GM18868 (cell line): ENCODE results near the gene BTG4.

Source experiments
- ATAC-seq: cut with Tn5 transposase; IDR thresholded peaks from one replicate; pipeline ENCODE4 v1.9.1; 2021; ENCODE audit warnings: mild to moderate bottlenecking, moderate library complexity; ENCODE audit not compliant: unreplicated experiment

BTG4 gene

DNA sequence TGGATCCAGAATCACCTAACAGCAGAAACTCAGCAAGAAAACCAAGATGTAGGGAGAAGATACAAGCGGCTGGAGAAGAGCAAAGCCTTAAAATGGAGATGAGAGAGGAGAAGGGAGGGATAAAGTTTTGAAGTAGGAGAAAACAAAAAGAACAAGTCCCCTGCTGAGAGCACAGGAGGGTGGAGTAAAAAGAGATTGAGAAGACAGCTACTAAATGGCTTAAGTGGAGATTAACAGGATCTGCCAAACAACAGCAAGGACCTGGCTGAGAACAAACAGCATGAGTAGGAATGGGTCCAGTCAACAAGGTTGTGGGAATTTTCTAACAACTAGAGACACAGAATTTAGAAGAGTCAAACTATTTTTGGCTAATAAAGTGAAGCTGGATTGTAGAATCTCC lies 18.1 kb downstream of the BTG4 start:
- no peak for ATAC-seq

DNA sequence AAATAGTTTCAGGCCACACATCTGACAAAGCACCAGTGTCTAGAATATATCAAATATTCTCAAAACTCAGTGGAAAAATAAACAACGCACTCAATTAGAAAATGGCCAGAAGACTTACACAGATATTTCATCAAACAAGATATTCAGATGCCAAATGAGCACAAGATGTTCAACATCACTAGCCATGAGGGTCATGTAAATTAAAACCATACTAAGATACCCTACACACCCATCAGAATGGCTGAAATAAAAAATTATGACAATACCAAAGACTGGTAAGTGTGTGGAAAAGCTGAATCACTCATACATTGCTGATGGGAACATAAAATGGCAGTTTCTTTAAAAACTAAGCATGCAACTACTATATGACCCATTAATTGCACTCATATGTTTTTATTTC lies 21.7 kb downstream of the BTG4 start:
- no peak for ATAC-seq

GRCh38 chr11:111483431-111483830 lies 28.8 kb downstream of the BTG4 start:
- no peak for ATAC-seq

DNA sequence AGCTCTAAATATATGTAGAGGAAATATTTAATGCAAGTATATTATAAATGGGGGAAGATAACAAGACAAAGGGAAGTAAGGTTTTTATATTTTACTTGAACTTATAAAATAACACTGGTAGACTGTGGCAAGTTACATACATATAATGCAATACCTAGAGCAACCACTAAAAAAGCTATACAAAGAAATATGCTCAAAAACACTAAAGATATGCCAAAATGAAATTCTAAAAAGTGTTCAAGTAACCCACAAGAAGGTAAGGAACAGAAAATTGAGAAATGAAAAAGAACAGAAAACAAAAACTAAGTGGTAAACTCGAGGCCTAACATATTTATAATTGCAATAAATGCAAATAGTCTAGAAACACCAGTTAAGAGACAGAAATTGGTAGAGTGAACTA lies 32.5 kb downstream of the BTG4 start:
- ATAC-seq = no peak

DNA sequence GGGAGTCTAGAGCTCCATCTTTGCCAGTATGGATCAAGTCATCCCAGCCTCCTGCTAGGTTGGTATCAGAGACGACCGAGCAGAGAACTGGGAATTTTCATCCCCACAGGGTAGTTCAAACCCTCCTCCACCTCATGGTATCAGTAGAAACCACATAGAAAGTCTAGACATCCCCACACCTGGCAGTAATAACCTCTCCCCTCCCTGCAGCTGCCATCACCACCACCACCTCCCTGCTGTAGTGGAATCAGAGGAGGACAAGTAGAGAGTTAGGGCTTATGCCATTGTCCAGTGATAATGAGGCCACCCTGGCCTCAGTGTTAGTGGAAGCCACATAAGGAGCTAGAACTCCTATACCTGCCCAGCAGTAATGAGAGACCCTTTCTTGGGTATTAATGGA lies 34.3 kb downstream of the BTG4 start:
- no peak for ATAC-seq

- no peak for ATAC-seq
Measured at GRCh38 chr11:111476956-111477355, 35.2 kb downstream of the BTG4 start.

DNA sequence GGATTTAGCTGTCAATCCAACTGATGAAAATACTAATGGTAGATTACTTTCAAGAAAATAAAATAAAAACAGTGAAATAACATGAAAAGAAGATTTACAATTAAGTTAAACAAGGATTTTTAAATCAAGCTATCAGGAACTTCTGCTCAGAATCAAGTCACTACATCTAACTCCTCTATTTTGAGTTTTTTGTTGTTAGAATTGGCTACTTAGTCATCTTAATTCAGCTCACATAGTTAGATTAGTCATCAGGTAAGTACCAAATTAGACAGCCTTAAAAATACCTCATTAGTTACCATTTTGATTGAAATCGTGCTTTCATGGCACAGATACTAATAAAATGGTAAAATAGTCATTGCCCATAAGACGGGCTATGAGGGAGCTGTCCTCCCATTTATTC lies 35.8 kb downstream of the BTG4 start:
- no peak for ATAC-seq

DNA sequence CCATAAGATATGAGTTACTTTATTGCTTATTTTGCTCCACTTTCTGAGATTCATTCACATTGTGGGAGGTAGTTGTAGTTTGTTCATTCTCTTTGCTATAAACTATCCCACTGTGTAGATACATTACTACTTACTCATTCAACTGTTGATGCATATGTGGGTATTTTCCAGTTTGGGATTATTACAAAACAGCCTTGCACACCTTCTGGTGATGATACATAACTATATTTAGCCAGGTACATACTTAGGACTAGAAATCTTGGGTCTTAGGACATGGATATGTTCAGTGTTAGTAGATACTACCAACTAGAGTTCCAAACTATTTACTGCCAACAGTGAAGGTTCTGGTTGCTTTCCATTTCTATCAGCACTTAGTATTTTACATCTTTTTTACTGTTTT lies 37.8 kb downstream of the BTG4 start:
- ATAC-seq = no peak

DNA sequence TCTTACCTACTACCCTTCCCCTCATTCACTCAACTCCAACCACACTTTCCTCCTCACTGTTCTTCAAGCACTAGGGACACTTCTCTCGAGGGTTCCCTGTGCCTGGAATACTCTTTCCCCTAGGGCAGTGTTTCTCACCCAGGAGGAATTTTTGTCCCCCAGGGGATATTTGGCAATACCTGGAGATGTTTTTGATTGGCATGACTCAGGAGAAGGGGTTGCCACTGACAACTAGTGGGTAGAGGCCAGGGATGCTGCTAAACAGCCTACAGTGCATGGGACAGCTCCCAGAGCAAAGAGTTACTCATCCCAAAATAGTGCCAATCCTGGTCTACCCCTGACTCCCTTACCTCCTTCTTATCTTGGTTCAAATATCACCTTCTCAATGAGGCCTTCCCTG lies 40.0 kb downstream of the BTG4 start:
- no peak for ATAC-seq

DNA sequence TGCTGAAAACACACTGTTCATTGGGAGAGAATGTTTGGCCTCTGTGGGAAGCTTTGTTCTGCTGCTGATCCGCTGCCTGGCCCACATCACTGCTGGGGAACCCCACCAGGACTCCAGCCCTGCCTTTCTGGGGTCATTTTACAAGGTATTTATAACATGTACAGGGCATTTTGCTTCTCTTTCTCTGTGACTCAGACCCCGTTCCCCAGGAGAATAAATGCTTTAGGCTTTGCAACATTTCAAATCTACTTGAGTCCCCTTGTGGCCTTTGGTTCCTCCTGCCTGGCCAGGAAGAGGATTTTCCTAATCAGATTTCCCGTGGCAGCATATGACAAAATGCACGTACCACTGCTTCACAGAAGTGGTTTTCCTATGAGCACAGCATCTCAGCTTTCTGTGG lies 43.0 kb downstream of the BTG4 start:
- ATAC-seq = no peak

DNA sequence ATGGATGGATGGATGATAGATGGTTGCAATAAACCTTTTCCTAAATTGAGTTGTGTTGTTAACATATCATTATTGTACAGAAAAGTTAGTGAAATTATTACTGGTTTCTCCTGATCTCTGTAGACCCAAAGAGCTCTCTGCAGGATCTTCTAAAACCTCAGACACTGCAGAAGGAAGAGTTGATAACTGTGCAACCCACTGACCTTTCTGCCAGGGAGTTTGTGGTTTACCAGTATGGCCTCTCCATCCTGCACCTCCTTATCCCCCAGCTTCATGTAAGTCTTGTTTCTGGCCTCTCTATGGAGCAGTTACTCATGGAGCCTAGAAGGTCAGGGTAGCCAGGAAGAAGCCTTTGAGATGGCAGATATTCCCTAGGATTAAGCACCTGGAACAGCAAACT lies 45.6 kb downstream of the BTG4 start:
- no peak for ATAC-seq

- ATAC-seq = no peak
Measured at GRCh38 chr11:111465400-111465799, 46.8 kb downstream of the BTG4 start.

DNA sequence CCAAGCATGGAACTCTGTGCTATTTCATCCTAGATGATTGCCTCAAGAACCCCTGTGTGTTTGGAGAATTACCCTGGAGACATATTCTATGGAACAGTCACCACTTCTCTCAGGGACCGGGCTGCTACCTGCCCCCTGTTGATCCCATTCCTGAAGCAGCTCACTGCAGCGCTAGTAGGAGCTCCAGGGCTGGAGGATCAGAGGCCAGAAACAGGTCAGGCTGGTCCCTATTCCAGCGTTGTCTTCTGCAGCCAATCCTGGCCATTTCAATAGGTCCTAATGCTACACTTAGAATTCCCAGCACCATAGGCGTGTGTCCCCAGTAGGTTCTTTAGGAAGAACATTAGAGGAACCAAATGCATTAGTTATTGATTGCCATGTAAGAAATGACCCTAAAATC lies 48.9 kb downstream of the BTG4 start:
- no peak for ATAC-seq

DNA sequence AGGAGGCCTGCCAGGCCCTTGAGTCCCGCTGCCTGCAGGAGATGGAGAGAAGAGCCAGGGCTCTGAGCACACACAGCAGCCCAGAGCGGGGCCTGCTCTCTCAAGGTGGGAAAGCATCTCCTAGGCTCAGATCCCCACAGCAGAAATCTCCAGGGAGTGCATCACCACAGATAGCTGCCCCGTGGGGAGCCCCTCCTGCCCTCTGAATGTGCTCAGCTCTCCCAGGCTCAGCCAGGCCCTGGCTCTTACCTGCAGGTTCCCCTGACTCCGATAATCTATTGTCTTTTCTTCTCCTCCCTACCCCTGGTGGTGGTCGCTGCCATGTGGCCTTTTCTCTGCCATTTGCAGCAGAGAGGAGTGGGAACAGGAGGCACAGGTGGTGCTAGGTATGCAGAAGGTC lies 49.9 kb downstream of the BTG4 start:
- ATAC-seq = no peak

- no peak for ATAC-seq
Measured at GRCh38 chr11:111461460-111462235, 50.5 kb downstream of the BTG4 start.

GRCh38 chr11:111460856-111461255 lies 51.3 kb downstream of the BTG4 start:
- ATAC-seq = no peak

DNA sequence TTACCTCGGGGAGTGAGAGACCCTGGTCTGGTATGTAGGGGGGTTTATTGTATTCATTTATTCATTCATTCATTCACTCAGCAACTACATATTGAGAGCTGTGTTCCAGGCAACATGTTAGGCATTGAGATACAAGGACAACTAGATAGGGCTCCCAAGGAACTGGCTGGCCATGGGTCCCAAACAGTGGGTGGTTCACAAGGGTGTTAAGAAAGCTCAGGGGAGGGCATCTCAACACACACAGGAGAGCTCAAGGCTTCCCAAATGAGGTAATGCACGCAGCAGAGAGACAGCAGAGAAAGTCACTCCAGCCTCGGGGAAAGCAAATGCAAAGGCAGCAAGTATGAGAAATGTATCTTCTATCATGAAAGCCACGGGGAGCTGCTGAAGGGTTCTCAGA lies 51.8 kb downstream of the BTG4 start:
- ATAC-seq = no peak

- ATAC-seq = no peak
Measured at GRCh38 chr11:111459506-111460270, 52.5 kb downstream of the BTG4 start.

GRCh38 chr11:111457731-111458368 lies 54.3 kb downstream of the BTG4 start:
- ATAC-seq = no peak

- no peak for ATAC-seq
Measured at GRCh38 chr11:111456859-111457730, 55.1 kb downstream of the BTG4 start.
